Psoas muscle (tissue), 8 donors: ENCODE measurements around the gene ZNF710. TPM values are rescaled to one million over a fixed set of nuclear protein-coding genes. Genes with fewer than 3 reads are reported as not detected.

Source experiments
- ATAC-seq, 4 donors: fragments of 200-7000 bp; cut with Tn5 transposase; one replicate each; pipeline ENCODE4 v1.9.1; 2020; ENCODE audit warnings: moderate library complexity in 3 of 4, mild to moderate bottlenecking in 2 of 4
- DNase-seq, 2 donors: peaks; one replicate each; pipeline ENCODE4 v3.0.0-alpha.2; 2020
- H3K27ac ChIP-seq: fragments of 200-600 bp; one replicate; pipeline ENCODE4 v1.8.0; 2022
- H3K27me3 ChIP-seq, 3 donors: fragments of 200-600 bp in 1 of 3; one replicate each; pipeline versions ENCODE4 v1.6.1 to v1.8.0; 2013 to 2022; ENCODE audit warnings: low read length in 2 of 3, mild to moderate bottlenecking in 2 of 3, moderate library complexity in 1 of 3; ENCODE audit not compliant: insufficient read depth in 3 of 3
- H3K36me3 ChIP-seq, 2 donors: fragments of 200-600 bp in 1 of 2; one replicate each; pipeline versions ENCODE4 v1.6.1 to v1.8.0; 2013 to 2022; ENCODE audit warnings: low read depth in 1 of 2, mild to moderate bottlenecking in 1 of 2, moderate library complexity in 1 of 2; ENCODE audit not compliant: insufficient read depth in 1 of 2
- H3K4me1 ChIP-seq: fragments of 200-600 bp; one replicate; pipeline ENCODE4 v1.8.0; 2022
- H3K4me3 ChIP-seq: fragments of 200-600 bp; one replicate; pipeline ENCODE4 v1.8.0; 2022; ENCODE audit warnings: mild to moderate bottlenecking
- H3K9me3 ChIP-seq: fragments of 200-600 bp; one replicate; pipeline ENCODE4 v1.8.0; 2022
- WGBS, 3 donors: extraction: QIAGEN DNeasy Blood & Tissue Kit; methylation state at CpG; one replicate each; pipeline versions ENCODE4 v1.1.6 to v1.1.7; 2013; 5-methylcytosine and 5-hydroxymethylcytosine counted together
- intact Hi-C, 2 donors: fragments of 100-400 bp; cut with DNase I; formaldehyde crosslinking; loops; one replicate each; pipeline versions ENCODE4 v1.11.0 to v1.14.2; 2022
- polyA plus RNA-seq, 3 donors: library from polyadenylated mRNA; stranded (reverse); fragments of 200-250 nt; gene quantifications; one replicate each; pipeline ENCODE4 v1.2.3, GENCODE V29; 2013
- total RNA-seq, 4 donors: library from RNA; stranded (reverse); fragmentation: NEBNext Ultra II Directional in 2 of 4; extraction: Animal tissue kit (Norgen Biotek cat#: 25700) in 2 of 4; gene quantifications; one replicate each; pipeline versions ENCODE4 v1.2.1 to v1.2.4, GENCODE V29; 2021 to 2023
- TF ChIP-seq, protein P1 (sequence below): fragments of 200-600 bp; IDR thresholded peaks from one replicate; pipeline ENCODE4 v1.8.0; 2022; ENCODE audit warnings: antibody characterized with exemption
- donor health status: healthy with polysubstance abuse.
- donor health status: DM: no; HTN: no; CAD: no; lungs with moderate emphysema.
- donor health status: Bipolar disorder and iron deficiency.
- donor health status: healthy.
- donor health status: DM: yes; HTN: yes; CAD: no.
- donor health status: DM: no; HTN: no; CAD: no.
- donor health status: DM: no; HTN: no; CAD: no.
- donor health status: DM: yes; HTN: yes; CAD: no.

The ZNF710 gene
- total and polyA plus RNA-seq, 7 donors = 1.3 to 8.1 (median 4.5) TPM

DNA sequence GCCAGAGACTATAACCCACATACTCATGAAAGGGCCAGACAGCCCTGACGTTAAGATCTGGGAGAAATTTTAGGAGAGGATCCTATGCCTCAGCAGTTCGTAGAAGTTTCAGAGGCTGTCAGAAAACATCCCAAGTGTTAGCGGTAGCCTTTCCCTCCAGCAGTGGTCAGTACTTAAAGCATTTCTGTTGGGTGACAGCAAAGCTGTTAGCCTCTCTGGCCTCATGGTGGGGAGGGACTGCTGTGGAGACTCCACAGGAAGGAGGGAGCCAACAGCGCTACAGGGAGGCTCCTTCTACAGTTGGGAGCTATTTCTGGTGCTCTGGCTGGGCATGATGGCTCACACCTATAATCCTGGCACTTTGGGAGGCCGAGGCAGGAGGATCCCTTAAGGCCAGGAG is 73.8 kb downstream of the ZNF710 start:
- Histone ChIP-seq H3K4me3 (no peak overlapping the region), H3K27ac (peak overlapping the region; percentile 85), H3K4me1 (peaks cover 29% of the 10 kb centered on the region), H3K36me3 (peaks cover 0 to 19% of the 10 kb centered on the region in 2 donors), H3K9me3 (no peaks in the 10 kb centered on the region), H3K27me3 (no peaks in the 10 kb centered on the region)
- WGBS, 3 donors = 49 to 57% (median 56%) methylated on average over 5 of the region's 5 CpGs
- intact Hi-C loops = loop anchor here (5.0 kb wide), 3 partner anchors 68 to 183 kb away; partner anchors contain the start of genes ARPIN (in 2 of the 2) and AP3S2 (in 1 of the 2)
- TF ChIP-seq, protein P1, sequence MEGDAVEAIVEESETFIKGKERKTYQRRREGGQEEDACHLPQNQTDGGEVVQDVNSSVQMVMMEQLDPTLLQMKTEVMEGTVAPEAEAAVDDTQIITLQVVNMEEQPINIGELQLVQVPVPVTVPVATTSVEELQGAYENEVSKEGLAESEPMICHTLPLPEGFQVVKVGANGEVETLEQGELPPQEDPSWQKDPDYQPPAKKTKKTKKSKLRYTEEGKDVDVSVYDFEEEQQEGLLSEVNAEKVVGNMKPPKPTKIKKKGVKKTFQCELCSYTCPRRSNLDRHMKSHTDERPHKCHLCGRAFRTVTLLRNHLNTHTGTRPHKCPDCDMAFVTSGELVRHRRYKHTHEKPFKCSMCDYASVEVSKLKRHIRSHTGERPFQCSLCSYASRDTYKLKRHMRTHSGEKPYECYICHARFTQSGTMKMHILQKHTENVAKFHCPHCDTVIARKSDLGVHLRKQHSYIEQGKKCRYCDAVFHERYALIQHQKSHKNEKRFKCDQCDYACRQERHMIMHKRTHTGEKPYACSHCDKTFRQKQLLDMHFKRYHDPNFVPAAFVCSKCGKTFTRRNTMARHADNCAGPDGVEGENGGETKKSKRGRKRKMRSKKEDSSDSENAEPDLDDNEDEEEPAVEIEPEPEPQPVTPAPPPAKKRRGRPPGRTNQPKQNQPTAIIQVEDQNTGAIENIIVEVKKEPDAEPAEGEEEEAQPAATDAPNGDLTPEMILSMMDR = no peak
- DNase-seq (no peak), ATAC-seq (peak; percentile 20 to 46 (median 32))

DNA sequence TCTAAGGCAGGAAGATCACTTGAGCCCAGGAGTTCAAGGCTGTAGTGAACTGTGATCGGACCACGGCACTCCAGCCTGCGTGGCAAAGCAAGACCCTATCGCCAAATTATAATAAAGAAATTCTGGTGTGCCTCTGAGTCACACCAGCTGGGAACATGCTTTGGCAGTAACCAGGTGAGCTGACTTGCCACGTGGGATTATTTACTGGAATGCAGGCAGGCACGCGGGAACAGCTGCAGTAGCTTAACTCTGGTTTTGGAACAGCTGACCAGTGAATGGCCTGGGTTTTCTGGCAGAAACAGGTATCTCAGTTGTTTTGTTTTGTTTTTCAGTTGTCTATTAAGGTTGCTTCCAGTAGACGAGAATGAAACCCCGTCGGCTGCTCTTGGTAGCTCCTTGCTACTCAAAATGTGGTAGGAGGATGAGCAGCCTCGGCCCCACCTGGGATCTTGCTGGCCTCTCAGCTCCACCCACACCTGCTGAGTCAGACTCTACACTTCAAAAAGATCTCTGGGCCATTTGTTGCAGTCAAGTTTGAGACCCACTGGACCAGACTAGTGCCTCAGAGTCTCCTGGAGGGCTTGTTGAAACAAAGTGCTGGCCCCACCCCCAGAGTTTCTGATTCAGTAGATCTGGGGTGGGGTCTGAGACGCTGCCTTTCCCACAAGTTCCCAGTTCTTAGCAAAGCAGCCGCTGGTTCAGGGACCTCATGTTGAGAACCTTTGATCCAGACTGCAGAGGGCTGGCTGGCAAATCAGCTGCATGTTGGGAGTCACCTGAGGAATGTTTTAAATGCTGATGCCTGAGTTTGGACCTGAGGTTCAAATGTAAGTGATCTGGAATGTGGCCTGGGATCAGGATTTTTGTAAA is 74.5 kb downstream of the ZNF710 start:
- DNase-seq (no peak), ATAC-seq (peak; percentile 63 to 74 (median 74))
- H3K36me3 ChIP-seq = peaks cover 0 to 27% of the 10 kb centered on the region in 2 donors
- TF ChIP-seq, protein P1 = no peak
- 25 to 41% (median 27%) methylated on average over 13 of the region's 13 CpGs for WGBS, 3 donors
- H3K4me1 ChIP-seq = peaks cover 29% of the 10 kb centered on the region
- peak overlapping the region; percentile 29 for H3K4me3 ChIP-seq
- H3K9me3 ChIP-seq = no peaks in the 10 kb centered on the region
- intact Hi-C loops = loop anchor here in 1 of 2 donors (5.0 kb wide), 1 partner anchor 183 kb away; the partner anchor contains the start of gene AP3S2
- peak overlapping the region; percentile 85 for H3K27ac ChIP-seq
- no peaks in the 10 kb centered on the region for H3K27me3 ChIP-seq

DNA sequence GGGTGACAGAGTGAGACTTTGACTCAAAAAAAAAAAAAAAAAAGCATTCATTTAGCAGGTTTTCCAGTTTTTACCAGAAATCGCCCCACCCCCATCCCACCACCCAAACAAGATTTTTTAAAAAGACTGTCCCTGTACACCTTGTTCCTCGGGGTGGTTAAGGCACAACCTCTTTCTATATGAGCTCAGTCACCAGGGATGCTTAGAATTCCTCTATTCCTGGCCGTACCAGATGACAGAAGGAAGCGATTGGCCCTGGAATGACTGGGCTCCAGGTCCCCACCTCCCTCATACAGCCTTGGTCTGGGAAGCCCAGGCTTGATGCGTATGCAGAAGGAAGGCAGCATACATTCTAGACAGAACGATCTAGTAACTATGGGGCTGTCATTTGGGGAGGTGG is 75.6 kb downstream of the ZNF710 start:
- H3K27me3 ChIP-seq = no peaks in the 10 kb centered on the region
- no peak overlapping the region for H3K4me3 ChIP-seq
- ATAC-seq (no peak), DNase-seq (no peak)
- H3K36me3 ChIP-seq = peaks cover 0 to 36% of the 10 kb centered on the region in 2 donors
- H3K9me3 ChIP-seq = no peaks in the 10 kb centered on the region
- peak overlapping the region; percentile 85 for H3K27ac ChIP-seq
- 59 to 82% (median 68%) methylated on average over 6 of the region's 6 CpGs for WGBS, 3 donors
- H3K4me1 ChIP-seq = peaks cover 20% of the 10 kb centered on the region
- intact Hi-C loops = loop anchor here in 1 of 2 donors (5.0 kb wide), 1 partner anchor 184 kb away; the partner anchor contains the start of gene AP3S2
- TF ChIP-seq, protein P1 = no peak

DNA sequence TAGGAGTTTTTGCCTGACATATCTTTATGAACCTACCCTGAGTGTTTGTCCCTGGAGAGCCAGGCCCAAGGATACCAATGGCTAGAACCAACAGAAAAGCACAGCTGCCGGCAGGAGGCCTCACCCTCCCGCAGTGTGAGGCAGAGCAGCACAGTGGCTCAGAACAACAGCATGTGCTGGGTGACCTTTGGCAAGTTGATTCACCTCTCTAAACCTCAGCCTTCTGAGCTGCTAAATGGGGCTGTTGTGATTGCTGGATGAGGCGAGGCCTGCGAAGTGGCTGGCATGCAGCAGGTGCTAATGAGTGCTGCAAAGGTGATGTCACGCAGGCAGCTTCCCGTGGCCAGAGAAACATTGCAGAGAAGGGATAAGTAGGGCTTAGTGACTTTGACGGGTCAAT is 77.8 kb downstream of the ZNF710 start:
- Histone ChIP-seq H3K4me1 (peaks cover 18% of the 10 kb centered on the region), H3K27ac (no peak overlapping the region), H3K9me3 (no peaks in the 10 kb centered on the region), H3K27me3 (no peaks in the 10 kb centered on the region), H3K36me3 (peaks cover 2 to 59% of the 10 kb centered on the region in 2 donors), H3K4me3 (no peak overlapping the region)
- 77 to 85% (median 81%) methylated on average over 7 of the region's 7 CpGs for WGBS, 3 donors
- TF ChIP-seq, protein P1 = no peak
- DNase-seq = no peak
- ATAC-seq = no peak
- intact Hi-C loops = loop anchor here in 1 of 2 donors (5.0 kb wide), 1 partner anchor 187 kb away; the partner anchor contains the start of gene AP3S2
